ENCODE results near the gene RAB3A. TPM values are rescaled to one million over a fixed set of nuclear protein-coding genes. Genes with fewer than 3 reads are reported as not detected.

Gene RAB3A
- total and polyA plus RNA-seq, 9 donors: 1.5 to 5.4 (median 3.7) TPM

GRCh38 chr19:18152442-18152816 lies 51.4 kb downstream of the RAB3A start:
- peak; percentile 99 for DNase-seq
- peaks cover 16% of the 10 kb centered on the region for H3K36me3 ChIP-seq (ENCODE audit: control insufficient read depth, insufficient read depth, low read length)
- H3K27me3 ChIP-seq (ENCODE audit: control insufficient read depth, insufficient read depth, low read length): no peaks in the 10 kb centered on the region
- H3K4me1 ChIP-seq (ENCODE audit: control insufficient read depth, insufficient read depth, low read length): peaks cover 59% of the 10 kb centered on the region
- 0% methylated on average over 22 of the region's 22 CpGs for WGBS (ENCODE audit: insufficient coverage)
- peak overlapping the region; percentile 92 for H3K4me3 ChIP-seq (ENCODE audit: low read length)
- H3K27ac ChIP-seq (ENCODE audit: low read length): peak overlapping the region; percentile 96
- no peaks in the 10 kb centered on the region for H3K9me3 ChIP-seq (replicated peaks; ENCODE audit: control insufficient read depth, low read depth, low read length)

DNA sequence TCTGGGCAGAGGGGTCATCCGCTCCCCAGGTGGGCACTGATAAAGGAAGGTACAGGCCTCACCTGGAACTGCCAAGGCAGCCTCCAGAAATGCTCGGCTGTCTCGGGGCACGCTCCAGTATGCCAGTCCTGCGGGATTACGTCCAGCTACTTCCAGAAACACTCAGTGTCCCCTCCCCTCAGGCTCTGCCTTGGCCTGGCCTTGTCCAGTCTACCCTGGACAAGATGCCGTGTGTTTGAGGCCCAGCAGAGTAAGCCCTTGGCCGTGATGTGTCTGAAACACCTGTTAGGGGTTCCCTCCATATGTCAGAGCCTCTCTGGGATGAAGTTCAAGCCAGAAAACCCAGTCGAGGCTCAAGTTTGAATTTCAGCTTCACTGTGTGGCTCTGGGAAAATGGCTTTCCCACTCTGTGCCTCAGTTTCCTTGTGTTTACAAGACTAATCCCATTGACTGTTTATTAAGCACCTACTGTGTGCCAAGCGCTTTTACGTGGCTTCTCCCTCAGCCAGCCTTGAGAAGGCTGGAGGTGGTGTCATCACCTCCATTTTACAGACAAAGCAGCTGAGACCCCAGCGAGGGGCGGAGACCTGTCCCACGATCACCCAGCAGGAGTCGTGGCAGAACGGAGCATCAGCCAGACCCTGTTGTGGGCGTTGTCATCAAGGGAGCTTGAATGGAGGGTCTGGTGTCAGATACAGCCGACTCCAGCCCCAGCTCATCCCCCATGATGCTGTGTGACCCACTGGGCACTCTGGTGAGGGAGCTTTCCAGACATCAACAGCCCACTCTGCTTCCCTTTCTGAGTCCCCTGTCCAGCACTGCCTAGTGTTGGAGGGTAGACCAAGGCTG lies 52.8 kb downstream of the RAB3A start:
- H3K4me1 ChIP-seq (ENCODE audit: control insufficient read depth, insufficient read depth, low read length): peaks cover 45% of the 10 kb centered on the region
- DNase-seq: peak; percentile 40
- H3K27ac ChIP-seq (ENCODE audit: low read length): no peak overlapping the region
- peaks cover 15% of the 10 kb centered on the region for H3K36me3 ChIP-seq (ENCODE audit: control insufficient read depth, insufficient read depth, low read length)
- 73% methylated on average over 16 of the region's 18 CpGs for WGBS (ENCODE audit: insufficient coverage)
- H3K9me3 ChIP-seq (replicated peaks; ENCODE audit: control insufficient read depth, low read depth, low read length): no peaks in the 10 kb centered on the region
- no peaks in the 10 kb centered on the region for H3K27me3 ChIP-seq (ENCODE audit: control insufficient read depth, insufficient read depth, low read length)
- no peak overlapping the region for H3K4me3 ChIP-seq (ENCODE audit: low read length)

DNA sequence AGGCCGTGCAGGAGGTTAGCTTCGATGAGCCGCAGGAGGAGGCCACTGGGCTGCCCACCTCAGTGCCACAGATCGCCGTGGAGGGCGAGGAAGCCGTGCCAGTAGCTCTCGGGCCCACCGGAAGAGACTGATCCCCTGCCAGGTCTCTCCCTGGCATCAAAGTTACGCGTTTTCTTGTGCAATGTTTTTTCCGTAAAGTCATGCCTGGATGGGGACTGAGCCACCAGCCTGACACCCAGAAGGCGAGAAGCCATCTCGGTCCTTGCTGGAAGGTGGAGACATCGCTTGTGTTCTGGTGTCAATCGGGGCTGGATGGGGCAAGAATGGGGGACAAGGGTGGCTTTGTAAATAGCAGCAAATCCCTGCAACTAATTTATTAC lies 54.3 kb downstream of the RAB3A start:
- DNase-seq: no peak
- H3K4me3 ChIP-seq (ENCODE audit: low read length): no peak overlapping the region
- no peaks in the 10 kb centered on the region for H3K9me3 ChIP-seq (replicated peaks; ENCODE audit: control insufficient read depth, low read depth, low read length)
- peaks cover 26% of the 10 kb centered on the region for H3K36me3 ChIP-seq (ENCODE audit: control insufficient read depth, insufficient read depth, low read length)
- H3K27ac ChIP-seq (ENCODE audit: low read length): peak overlapping the region; percentile 42
- no peaks in the 10 kb centered on the region for H3K27me3 ChIP-seq (ENCODE audit: control insufficient read depth, insufficient read depth, low read length)
- 92% methylated on average over 13 of the region's 16 CpGs for WGBS (ENCODE audit: insufficient coverage)
- H3K4me1 ChIP-seq (ENCODE audit: control insufficient read depth, insufficient read depth, low read length): peaks cover 36% of the 10 kb centered on the region

DNA sequence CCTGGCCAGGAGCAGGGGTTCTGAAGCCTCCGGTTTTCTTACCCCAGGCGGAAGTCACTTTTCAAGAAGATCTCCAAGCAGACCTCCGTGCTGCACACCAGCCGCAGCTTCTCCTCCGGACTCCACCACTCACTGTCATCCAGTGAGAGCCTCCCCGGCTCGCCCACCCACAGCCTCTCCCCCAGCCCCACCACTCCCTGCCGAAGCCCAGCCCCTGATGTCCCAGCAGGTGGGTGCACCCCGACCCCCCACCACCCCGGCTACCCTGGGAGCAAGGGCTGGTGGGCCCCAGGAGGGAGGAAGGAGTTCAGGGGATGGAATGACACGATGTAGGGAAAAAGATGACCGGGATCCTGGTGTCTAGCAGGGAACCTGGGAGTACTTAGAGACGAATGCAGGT lies 56.4 kb downstream of the RAB3A start:
- DNase-seq: no peak
- Histone ChIP-seq H3K9me3 (replicated peaks; ENCODE audit: control insufficient read depth, low read depth, low read length) (no peaks in the 10 kb centered on the region), H3K4me1 (ENCODE audit: control insufficient read depth, insufficient read depth, low read length) (peaks cover 26% of the 10 kb centered on the region), H3K36me3 (ENCODE audit: control insufficient read depth, insufficient read depth, low read length) (peaks cover 41% of the 10 kb centered on the region), H3K4me3 (ENCODE audit: low read length) (no peak overlapping the region), H3K27me3 (ENCODE audit: control insufficient read depth, insufficient read depth, low read length) (no peaks in the 10 kb centered on the region), H3K27ac (ENCODE audit: low read length) (no peak overlapping the region)
- 81% methylated on average over 9 of the region's 13 CpGs for WGBS (ENCODE audit: insufficient coverage)

Other genes with a start within 250 kb of the RAB3A start
- 1.2 TPM for gene KCNN1, start 236.9 kb downstream of the RAB3A start, total RNA-seq
- gene KCNN1, start 236.9 kb downstream of the RAB3A start, polyA plus RNA-seq (ENCODE audit: insufficient read depth in 1 of 8, insufficient read length in 8 of 8, low replicate concordance in 1 of 8): 1 to 10 TPM in 7 of 8 donors, under 1 TPM in 1; 0.65 to 2.5 (median 1.4) TPM
- gene ARRDC2, start 195.9 kb downstream of the RAB3A start, total RNA-seq: 4.9 TPM
- 1 to 10 TPM; 3.4 to 6.7 (median 4.4) TPM for gene ARRDC2, start 195.9 kb downstream of the RAB3A start, polyA plus RNA-seq (ENCODE audit: insufficient read depth in 1 of 8, insufficient read length in 8 of 8, low replicate concordance in 1 of 8)
- gene IL12RB1, start 117.1 kb downstream of the RAB3A start, total RNA-seq: 0.22 TPM
- under 1 TPM; 0.15 to 0.71 (median 0.32) TPM for gene IL12RB1, start 117.1 kb downstream of the RAB3A start, polyA plus RNA-seq (ENCODE audit: insufficient read depth in 1 of 8, insufficient read length in 8 of 8, low replicate concordance in 1 of 8)
- 3.4 TPM for gene MAST3, start 106.3 kb downstream of the RAB3A start, total RNA-seq
- 10 to 100 TPM in 2 of 8 donors, 1 to 10 TPM in 6; 3.9 to 12.2 (median 8.3) TPM for gene MAST3, start 106.3 kb downstream of the RAB3A start, polyA plus RNA-seq (ENCODE audit: insufficient read depth in 1 of 8, insufficient read length in 8 of 8, low replicate concordance in 1 of 8)
- 25.0 TPM for gene PIK3R2, start 50.9 kb downstream of the RAB3A start, total RNA-seq
- gene PIK3R2, start 50.9 kb downstream of the RAB3A start, polyA plus RNA-seq (ENCODE audit: insufficient read depth in 1 of 8, insufficient read length in 8 of 8, low replicate concordance in 1 of 8): 10 to 100 TPM; 43.7 to 74.7 (median 51.4) TPM
- 4.6 TPM for gene IFI30, start 30.2 kb downstream of the RAB3A start, total RNA-seq
- gene IFI30, start 30.2 kb downstream of the RAB3A start, polyA plus RNA-seq (ENCODE audit: insufficient read depth in 1 of 8, insufficient read length in 8 of 8, low replicate concordance in 1 of 8): 1 to 10 TPM in 2 of 8 donors, under 1 TPM in 4, not detected in 2; 0.17 to 5.0 (median 0.51) TPM
- gene MPV17L2, start 10.8 kb downstream of the RAB3A start, total RNA-seq: 3.7 TPM
- gene MPV17L2, start 10.8 kb downstream of the RAB3A start, polyA plus RNA-seq (ENCODE audit: insufficient read depth in 1 of 8, insufficient read length in 8 of 8, low replicate concordance in 1 of 8): 1 to 10 TPM; 5.1 to 7.9 (median 6.4) TPM
- gene PDE4C, start 22.4 kb upstream of the RAB3A start, total RNA-seq: 3.3 TPM
- 10 to 100 TPM in 2 of 8 donors, 1 to 10 TPM in 6; 1.5 to 15.2 (median 4.6) TPM for gene PDE4C, start 22.4 kb upstream of the RAB3A start, polyA plus RNA-seq (ENCODE audit: insufficient read depth in 1 of 8, insufficient read length in 8 of 8, low replicate concordance in 1 of 8)
- 1.5 TPM for gene IQCN, start 70.4 kb upstream of the RAB3A start, total RNA-seq
- 1 to 10 TPM; 2.0 to 5.9 (median 3.2) TPM for gene IQCN, start 70.4 kb upstream of the RAB3A start, polyA plus RNA-seq (ENCODE audit: insufficient read depth in 1 of 8, insufficient read length in 8 of 8, low replicate concordance in 1 of 8)
- gene JUND, start 77.6 kb upstream of the RAB3A start, total RNA-seq: 75.5 TPM
- gene JUND, start 77.6 kb upstream of the RAB3A start, polyA plus RNA-seq (ENCODE audit: insufficient read depth in 1 of 8, insufficient read length in 8 of 8, low replicate concordance in 1 of 8): 100 to 1,000 TPM in 7 of 8 donors, 10 to 100 TPM in 1; 75.1 to 178 (median 145) TPM
- gene LSM4, start 119.0 kb upstream of the RAB3A start, total RNA-seq: 129 TPM
- 100 to 1,000 TPM in 2 of 8 donors, 10 to 100 TPM in 6; 85.2 to 112 (median 93.2) TPM for gene LSM4, start 119.0 kb upstream of the RAB3A start, polyA plus RNA-seq (ENCODE audit: insufficient read depth in 1 of 8, insufficient read length in 8 of 8, low replicate concordance in 1 of 8)
- gene PGPEP1, start 136.6 kb upstream of the RAB3A start, total RNA-seq: 10.8 TPM
- gene PGPEP1, start 136.6 kb upstream of the RAB3A start, polyA plus RNA-seq (ENCODE audit: insufficient read depth in 1 of 8, insufficient read length in 8 of 8, low replicate concordance in 1 of 8): 10 to 100 TPM in 2 of 8 donors, 1 to 10 TPM in 6; 7.7 to 14.9 (median 9.3) TPM
- gene GDF15, start 182.1 kb upstream of the RAB3A start, total RNA-seq: 0.62 TPM
- gene GDF15, start 182.1 kb upstream of the RAB3A start, polyA plus RNA-seq (ENCODE audit: insufficient read depth in 1 of 8, insufficient read length in 8 of 8, low replicate concordance in 1 of 8): 1 to 10 TPM in 2 of 8 donors, under 1 TPM in 6; 0.33 to 1.8 (median 0.80) TPM
- gene LRRC25, start 193.6 kb upstream of the RAB3A start, total RNA-seq: 1.5 TPM
- 1 to 10 TPM; 1.2 to 2.4 (median 1.7) TPM for gene LRRC25, start 193.6 kb upstream of the RAB3A start, polyA plus RNA-seq (ENCODE audit: insufficient read depth in 1 of 8, insufficient read length in 8 of 8, low replicate concordance in 1 of 8)
- gene SSBP4, start 215.4 kb upstream of the RAB3A start, total RNA-seq: 77.1 TPM
- gene SSBP4, start 215.4 kb upstream of the RAB3A start, polyA plus RNA-seq (ENCODE audit: insufficient read depth in 1 of 8, insufficient read length in 8 of 8, low replicate concordance in 1 of 8): 100 to 1,000 TPM; 104 to 156 (median 120) TPM
- gene ISYNA1, start 234.1 kb upstream of the RAB3A start, total RNA-seq: 85.8 TPM
- gene ISYNA1, start 234.1 kb upstream of the RAB3A start, polyA plus RNA-seq (ENCODE audit: insufficient read depth in 1 of 8, insufficient read length in 8 of 8, low replicate concordance in 1 of 8): 100 to 1,000 TPM; 122 to 221 (median 180) TPM

All from muscle of leg (tissue), 11 donors.